Choroid plexus epithelial cell (primary cell): ENCODE data around the gene NAT8L.
"Not testable (repeated sequence)": the region's sequence is repeated elsewhere in the genome, so short reads cannot be mapped to it uniquely, and the experiment has no call there.

ENCODE experiments used
- DNase-seq: peaks from one replicate; pipeline ENCODE4 v3.0.0-alpha.2; 2010; ENCODE audit warnings: low read depth
- H3K4me3 ChIP-seq: 2 replicates; pipeline ENCODE4 v1.5.1; 2011; ENCODE audit warnings: low read depth, mild to moderate bottlenecking, control low read depth, low read length, moderate library complexity
- TF ChIP-seq, protein P1 (sequence below): conservative IDR thresholded peaks from 2 replicates; pipeline ENCODE4 v1.5.1; 2011; ENCODE audit warnings: low read depth, mild to moderate bottlenecking, control low read depth, inconsistent platforms, low read length, moderate library complexity

NAT8L gene, protein sequence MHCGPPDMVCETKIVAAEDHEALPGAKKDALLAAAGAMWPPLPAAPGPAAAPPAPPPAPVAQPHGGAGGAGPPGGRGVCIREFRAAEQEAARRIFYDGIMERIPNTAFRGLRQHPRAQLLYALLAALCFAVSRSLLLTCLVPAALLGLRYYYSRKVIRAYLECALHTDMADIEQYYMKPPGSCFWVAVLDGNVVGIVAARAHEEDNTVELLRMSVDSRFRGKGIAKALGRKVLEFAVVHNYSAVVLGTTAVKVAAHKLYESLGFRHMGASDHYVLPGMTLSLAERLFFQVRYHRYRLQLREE

DNA sequence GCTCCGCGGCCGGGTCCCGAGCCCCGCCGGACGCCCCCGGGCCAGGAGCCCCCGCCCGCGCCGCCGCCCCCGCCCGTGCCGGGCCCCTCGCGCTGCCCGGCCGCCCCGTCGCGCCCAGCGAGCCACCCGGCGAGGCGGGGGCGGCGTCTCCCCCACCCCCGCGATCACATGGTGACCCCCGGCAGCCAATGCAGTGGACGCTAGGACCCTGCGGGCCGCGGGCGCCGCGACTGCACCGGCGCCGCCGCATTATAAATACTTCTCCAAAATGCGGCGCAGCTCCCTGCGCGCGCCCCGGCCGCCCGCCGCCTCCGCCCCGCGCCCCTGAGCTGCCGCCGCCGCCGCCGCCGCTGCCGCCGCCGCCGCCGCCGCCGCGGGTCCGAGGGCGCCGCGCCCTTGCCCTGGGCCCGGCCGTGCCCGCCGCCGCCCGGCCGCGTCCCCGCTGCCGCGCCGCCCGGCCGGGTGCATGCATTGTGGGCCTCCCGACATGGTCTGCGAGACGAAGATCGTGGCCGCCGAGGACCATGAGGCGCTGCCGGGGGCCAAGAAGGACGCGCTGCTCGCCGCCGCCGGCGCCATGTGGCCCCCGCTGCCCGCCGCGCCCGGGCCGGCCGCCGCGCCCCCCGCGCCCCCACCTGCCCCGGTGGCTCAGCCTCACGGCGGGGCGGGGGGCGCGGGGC lies at the start of gene NAT8L:
NAT8L (plus strand) TSS at position 282 of the 680 bp plus-strand sequence; CDS start at position 467, 185 bp downstream.
- TF ChIP-seq, protein P1, sequence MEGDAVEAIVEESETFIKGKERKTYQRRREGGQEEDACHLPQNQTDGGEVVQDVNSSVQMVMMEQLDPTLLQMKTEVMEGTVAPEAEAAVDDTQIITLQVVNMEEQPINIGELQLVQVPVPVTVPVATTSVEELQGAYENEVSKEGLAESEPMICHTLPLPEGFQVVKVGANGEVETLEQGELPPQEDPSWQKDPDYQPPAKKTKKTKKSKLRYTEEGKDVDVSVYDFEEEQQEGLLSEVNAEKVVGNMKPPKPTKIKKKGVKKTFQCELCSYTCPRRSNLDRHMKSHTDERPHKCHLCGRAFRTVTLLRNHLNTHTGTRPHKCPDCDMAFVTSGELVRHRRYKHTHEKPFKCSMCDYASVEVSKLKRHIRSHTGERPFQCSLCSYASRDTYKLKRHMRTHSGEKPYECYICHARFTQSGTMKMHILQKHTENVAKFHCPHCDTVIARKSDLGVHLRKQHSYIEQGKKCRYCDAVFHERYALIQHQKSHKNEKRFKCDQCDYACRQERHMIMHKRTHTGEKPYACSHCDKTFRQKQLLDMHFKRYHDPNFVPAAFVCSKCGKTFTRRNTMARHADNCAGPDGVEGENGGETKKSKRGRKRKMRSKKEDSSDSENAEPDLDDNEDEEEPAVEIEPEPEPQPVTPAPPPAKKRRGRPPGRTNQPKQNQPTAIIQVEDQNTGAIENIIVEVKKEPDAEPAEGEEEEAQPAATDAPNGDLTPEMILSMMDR = no peak
- DNase-seq = no peak

DNA sequence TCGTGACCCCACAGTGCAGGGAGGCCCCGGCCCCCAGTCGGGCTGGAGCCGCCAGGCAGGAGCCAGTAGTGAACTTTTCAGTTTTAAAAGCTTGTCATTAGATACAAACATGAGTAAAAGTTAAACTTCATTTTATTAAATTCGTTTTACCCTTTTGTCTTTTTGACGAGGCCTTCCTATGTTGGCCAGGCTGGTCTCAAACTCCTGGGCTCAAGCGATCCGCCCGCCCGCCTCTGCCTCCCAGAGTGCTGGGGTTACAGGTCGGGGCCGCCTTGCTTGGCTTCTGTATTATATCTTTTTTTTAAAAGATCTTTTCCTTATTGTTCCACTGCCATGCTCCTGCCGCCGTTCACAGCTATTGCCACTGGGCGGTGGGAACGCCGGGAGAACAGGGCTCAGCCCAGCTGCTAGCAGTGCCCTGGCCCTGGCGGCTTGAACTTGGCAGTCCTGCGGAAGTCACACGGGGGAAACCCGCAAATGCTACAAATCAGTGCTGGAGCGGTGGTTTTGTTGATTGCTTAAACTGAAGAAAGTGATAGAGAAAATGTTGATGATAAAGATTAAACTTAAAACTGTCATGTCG lies 49.4 kb upstream of the NAT8L start:
- peak overlapping the region; percentile 100 for H3K4me3 ChIP-seq
- TF ChIP-seq, protein P1 = peak; percentile 38
- peak; percentile 46 for DNase-seq

More for the DNA sequence above, at the start of gene NAT8L:
- peak within 1 kb of the TSS; percentile 20 for H3K4me3 ChIP-seq

DNA sequence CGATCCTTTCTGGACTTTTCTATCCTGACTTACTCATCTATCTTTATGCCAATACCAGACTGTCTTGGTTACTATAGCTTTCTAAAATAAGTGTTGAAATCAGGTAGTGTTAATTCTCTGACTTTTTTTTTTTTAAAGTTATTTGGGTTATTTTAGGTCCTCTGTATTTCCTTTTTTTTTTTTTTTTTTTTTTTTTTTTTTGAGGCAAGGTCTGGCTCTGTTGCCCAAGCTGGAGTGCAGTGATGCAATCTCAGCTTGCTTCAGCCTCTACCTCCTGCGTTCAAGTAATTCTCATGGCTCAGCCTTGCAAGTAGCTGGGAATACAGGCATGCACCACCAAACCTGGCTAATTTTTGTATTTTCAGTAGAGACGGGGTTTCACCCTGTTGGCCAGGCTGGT lies 47.5 kb upstream of the NAT8L start:
- no peak overlapping the region for H3K4me3 ChIP-seq
- TF ChIP-seq, protein P1 = no peak
- peak; percentile 37 for DNase-seq

DNA sequence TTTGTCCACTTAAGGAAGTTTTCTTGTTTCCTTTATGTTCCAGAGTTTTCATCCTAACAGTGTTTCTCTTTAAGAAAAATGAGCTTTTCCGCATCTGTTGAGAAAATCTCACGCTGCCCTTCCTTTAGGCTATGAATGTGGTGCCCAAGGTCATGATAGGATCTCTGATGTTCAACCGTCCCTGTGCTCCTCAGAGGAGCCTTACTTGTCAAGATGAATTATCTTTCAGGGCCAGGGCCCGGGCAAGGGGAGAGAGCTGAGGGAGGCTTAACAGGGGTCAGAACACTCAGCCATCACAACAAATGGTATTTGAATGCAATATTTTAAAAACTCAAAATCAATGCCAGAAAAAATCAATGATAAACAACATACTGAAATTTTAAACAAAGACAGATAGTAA lies 44.1 kb upstream of the NAT8L start:
- H3K4me3 ChIP-seq = no peak overlapping the region
- no peak for DNase-seq
- TF ChIP-seq, protein P1 = no peak

DNA sequence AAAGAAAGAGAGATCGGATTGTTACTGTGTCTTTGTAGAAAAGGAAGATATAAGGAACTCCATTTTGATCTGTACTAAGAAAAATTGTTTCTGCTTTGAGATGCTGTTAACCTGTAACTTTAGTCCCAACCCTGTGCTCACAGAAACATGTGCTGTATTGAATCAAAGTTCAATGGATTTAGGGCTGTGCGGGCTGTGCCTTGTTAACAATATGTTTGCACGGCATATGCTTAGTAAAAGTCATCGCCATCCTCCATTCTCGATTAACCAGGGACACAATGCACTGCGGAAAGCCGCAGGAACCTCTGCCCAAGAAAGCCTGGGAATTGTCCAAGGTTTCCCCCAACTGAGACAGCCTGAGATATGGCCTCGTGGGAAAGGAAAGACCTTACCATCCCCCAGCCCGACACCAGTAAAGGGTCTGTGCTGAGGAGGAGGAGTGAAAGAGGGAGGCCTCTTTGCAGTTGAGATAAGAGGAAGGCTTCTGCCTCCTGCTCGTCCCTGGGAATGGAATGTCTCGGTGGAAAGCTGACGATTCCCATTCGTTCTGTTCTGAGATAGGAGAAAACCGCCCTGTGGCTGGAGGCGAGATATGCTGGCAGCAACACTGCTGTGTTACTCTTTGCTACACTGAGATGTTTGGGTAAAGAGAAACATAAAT lies 37.6 kb upstream of the NAT8L start:
- not testable (repeated sequence) for H3K4me3 ChIP-seq

DNA sequence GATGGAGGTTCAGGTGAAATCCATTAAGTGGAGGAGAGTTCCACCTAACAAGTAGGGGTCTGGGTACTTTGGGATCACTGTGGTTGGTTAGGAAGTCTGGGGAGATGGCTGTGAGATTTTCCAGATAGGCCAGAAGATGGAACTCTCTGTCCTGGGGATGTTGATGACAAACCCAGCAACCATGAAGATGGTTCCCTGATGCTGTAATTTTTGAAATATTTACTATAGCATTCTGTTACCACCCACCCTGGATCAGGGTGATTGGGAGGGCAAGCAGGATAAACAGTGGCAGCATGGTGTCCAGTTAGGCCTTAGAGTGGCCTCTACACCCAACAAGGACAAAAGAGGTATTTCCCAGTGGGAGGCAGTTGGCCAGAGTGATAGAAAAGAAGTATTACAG lies 34.4 kb upstream of the NAT8L start:
- H3K4me3 ChIP-seq = no peak overlapping the region
- DNase-seq = no peak
- TF ChIP-seq, protein P1 = no peak

More for the DNA sequence above, 37.6 kb upstream of the NAT8L start:
- peak; percentile 28 for DNase-seq

DNA sequence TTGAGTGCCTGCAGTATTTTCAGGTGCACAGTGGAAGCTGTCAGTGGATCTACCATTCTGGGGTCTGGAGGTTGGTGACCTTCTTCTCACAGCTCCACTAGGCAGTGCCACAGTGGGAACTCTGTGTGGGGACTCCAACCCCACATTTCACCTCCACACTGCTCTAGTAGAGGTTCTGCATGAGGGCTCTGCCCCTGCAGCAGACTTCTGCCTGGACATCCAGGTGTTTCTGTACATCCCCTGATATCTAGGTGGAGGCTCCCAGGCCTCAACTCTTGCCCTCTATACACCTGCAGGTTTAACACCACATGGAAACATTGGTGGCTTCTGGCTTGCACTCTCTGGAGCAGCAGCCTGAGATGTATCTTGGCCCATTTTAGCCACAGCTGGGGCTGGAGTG lies 33.3 kb upstream of the NAT8L start:
- no peak for DNase-seq
- TF ChIP-seq, protein P1 = no peak
- no peak overlapping the region for H3K4me3 ChIP-seq

DNA sequence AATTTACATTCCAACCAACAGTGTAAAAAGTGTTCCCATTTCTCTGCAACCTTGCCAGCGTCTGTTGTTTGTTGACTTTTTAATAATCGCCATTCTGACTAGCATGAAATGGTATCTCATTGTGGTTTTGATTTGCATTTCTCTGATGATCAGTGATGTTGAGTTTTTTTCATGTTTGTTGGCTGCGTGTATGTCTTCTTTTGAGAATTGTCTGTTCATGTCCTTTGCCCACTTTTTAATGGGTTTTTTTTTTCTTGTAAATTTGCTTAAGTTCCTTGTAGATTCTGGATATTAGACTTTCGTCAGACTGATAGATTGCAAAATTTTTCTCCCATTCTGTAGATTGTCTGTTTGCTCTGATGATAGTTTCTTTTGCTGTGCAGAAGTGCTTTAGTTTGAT lies 32.0 kb upstream of the NAT8L start:
- DNase-seq, H3K4me3 ChIP-seq: not testable (repeated sequence)

DNA sequence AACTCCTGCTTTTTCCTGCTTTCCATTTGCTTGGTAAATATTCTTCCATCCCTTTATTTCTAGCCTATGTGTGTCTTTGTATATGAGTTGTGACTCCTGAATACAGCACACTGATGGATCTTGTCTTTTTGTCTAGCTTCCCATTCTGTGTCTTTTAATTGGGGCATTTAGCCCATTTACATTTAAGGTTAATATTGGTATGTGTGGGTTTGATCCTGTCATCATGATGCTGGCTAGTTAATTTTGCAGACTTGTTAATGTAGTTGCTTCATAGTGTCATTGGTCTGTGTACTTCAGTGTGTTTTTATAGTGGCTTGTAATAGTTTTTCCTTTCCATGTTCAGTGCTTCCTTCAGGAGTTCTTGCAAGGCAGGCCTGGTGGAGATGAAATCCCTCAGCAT lies 28.0 kb upstream of the NAT8L start:
- not testable (repeated sequence) for DNase-seq, H3K4me3 ChIP-seq
